Measurements from ENCODE around the gene SLC17A7. TPM values are rescaled to one million over a fixed set of nuclear protein-coding genes. Genes with fewer than 3 reads are reported as not detected.

The SLC17A7 gene
- total and polyA plus RNA-seq, 9 of the 15 experiments (the other 6 are each of a cell fraction or from before 2014, with no cell fraction given): 1.1 to 15.7 (median 2.4) TPM

DNA sequence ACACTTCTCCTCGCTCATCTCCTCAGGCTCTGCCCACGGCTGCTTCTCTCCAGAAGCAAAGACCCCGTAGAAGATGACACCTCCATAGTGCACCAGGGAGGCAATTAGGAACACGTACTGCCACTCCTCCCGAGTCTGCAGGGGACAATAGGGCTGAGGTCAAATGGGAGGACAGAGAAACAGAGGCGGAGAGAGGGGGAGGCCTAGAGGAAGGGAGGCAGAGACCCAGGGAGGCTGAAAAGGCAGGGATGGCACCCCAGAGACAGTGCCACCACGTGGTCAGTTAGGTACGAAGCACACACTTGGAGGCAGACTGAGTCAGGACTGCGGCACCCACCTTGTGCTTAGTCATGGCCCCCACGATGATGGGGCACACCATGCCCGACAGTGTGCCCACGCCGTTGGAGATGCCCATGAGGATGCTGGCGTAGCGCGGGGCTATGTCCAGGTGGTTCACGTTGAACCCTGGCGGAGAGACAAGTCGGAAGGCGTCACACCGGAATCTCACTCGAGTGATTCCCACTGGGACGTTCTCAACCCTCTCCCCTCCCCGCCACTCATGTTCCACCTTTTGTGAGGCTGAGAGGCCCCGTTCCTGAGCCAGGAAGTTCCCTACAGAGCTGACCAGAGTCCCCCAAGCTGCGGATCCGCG lies 10.5 kb downstream of the SLC17A7 start (continued):
- TF ChIP-seq, protein P1, sequence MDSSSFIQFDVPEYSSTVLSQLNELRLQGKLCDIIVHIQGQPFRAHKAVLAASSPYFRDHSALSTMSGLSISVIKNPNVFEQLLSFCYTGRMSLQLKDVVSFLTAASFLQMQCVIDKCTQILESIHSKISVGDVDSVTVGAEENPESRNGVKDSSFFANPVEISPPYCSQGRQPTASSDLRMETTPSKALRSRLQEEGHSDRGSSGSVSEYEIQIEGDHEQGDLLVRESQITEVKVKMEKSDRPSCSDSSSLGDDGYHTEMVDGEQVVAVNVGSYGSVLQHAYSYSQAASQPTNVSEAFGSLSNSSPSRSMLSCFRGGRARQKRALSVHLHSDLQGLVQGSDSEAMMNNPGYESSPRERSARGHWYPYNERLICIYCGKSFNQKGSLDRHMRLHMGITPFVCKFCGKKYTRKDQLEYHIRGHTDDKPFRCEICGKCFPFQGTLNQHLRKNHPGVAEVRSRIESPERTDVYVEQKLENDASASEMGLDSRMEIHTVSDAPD (CRISPR knock-in tag; IDR thresholded peaks at IDR 0.05): no peak
- TF ChIP-seq MGA (IDR thresholded peaks at IDR 0.05): peak; percentile 86
- peak; percentile 58; the same call in 1 of the 2 replicates for TF ChIP-seq FOXP4 (CRISPR knock-in tag; IDR thresholded peaks at IDR 0.05; ENCODE audit: borderline replicate concordance)
- TF ChIP-seq FUS (optimal IDR thresholded peaks at IDR 0.05; ENCODE audit: low read depth, low read length): no peak
- no peak for TF ChIP-seq ZNF41 (CRISPR knock-in tag; conservative IDR thresholded peaks at IDR 0.05)
- peak; percentile 57 for TF ChIP-seq SP1 (CRISPR knock-in tag; IDR thresholded peaks at IDR 0.05)
- TF ChIP-seq PTRF (tag; IDR thresholded peaks at IDR 0.05): no peak
- TF ChIP-seq CBFB (CRISPR knock-in tag; IDR thresholded peaks at IDR 0.05): peak; percentile 69; the same call in 1 of the 2 replicates
- TF ChIP-seq, protein P2, sequence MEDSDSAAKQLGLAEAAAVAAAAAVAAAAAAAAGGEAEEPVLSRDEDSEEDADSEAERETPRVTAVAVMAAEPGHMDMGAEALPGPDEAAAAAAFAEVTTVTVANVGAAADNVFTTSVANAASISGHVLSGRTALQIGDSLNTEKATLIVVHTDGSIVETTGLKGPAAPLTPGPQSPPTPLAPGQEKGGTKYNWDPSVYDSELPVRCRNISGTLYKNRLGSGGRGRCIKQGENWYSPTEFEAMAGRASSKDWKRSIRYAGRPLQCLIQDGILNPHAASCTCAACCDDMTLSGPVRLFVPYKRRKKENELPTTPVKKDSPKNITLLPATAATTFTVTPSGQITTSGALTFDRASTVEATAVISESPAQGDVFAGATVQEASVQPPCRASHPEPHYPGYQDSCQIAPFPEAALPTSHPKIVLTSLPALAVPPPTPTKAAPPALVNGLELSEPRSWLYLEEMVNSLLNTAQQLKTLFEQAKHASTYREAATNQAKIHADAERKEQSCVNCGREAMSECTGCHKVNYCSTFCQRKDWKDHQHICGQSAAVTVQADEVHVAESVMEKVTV (CRISPR knock-in tag; IDR thresholded peaks at IDR 0.05): no peak
- TF ChIP-seq PRMT5 (CRISPR knock-in tag; IDR thresholded peaks at IDR 0.05): no peak
